Measurements from ENCODE around the gene MTSS2. TPM values are rescaled to one million over a fixed set of nuclear protein-coding genes. Genes with fewer than 3 reads are reported as not detected.

MTSS2 gene
- total RNA-seq, 1 donor = 56.5 TPM

- Histone ChIP-seq H3K36me3 (ENCODE audit: insufficient read depth, low read length) (peaks cover 4% of the 10 kb centered on the region), H3K4me2 (ENCODE audit: insufficient read depth, low read length) (no peak overlapping the region), H3K4me1 (ENCODE audit: insufficient read depth, low read length) (peaks cover 12% of the 10 kb centered on the region), H3K79me2 (ENCODE audit: insufficient read depth, low read length) (peaks cover 5% of the 10 kb centered on the region), H3K27ac (ENCODE audit: low read depth, low read length) (no peak overlapping the region), H2AFZ (ENCODE audit: low read length) (no peak overlapping the region), H3K27me3 (ENCODE audit: insufficient read depth, low read length) (no peaks in the 10 kb centered on the region), H4K20me1 (ENCODE audit: insufficient read depth, low read length) (no peaks in the 10 kb centered on the region), H3K4me3 (ENCODE audit: insufficient read depth, low read length) (no peak overlapping the region), H3K9me3 (ENCODE audit: low read depth, low read length) (no peaks in the 10 kb centered on the region)
- DNase-seq (ENCODE audit: insufficient read length, low spot score, missing footprints) = no peak
- TF ChIP-seq CTCF (IDR thresholded peaks at IDR 0.05; ENCODE audit: extremely low read depth, low read depth, low read length) = no peak
Observed at GRCh38 chr16:70720425-70721201, 34.8 kb upstream of the MTSS2 start.

GRCh38 chr16:70717065-70717464 is 31.2 kb upstream of the MTSS2 start:
- Histone ChIP-seq H4K20me1 (ENCODE audit: insufficient read depth, low read length) (no peaks in the 10 kb centered on the region), H3K27me3 (ENCODE audit: insufficient read depth, low read length) (no peaks in the 10 kb centered on the region), H3K9me3 (ENCODE audit: low read depth, low read length) (no peaks in the 10 kb centered on the region), H3K4me1 (ENCODE audit: insufficient read depth, low read length) (peaks cover 38% of the 10 kb centered on the region), H3K27ac (ENCODE audit: low read depth, low read length) (peak overlapping the region; percentile 98), H2AFZ (ENCODE audit: low read length) (no peak overlapping the region), H3K79me2 (ENCODE audit: insufficient read depth, low read length) (peaks cover 13% of the 10 kb centered on the region), H3K4me2 (ENCODE audit: insufficient read depth, low read length) (no peak overlapping the region), H3K36me3 (ENCODE audit: insufficient read depth, low read length) (peaks cover 4% of the 10 kb centered on the region), H3K4me3 (ENCODE audit: insufficient read depth, low read length) (no peak overlapping the region)
- TF ChIP-seq CTCF (IDR thresholded peaks at IDR 0.05; ENCODE audit: extremely low read depth, low read depth, low read length) = no peak
- DNase-seq (ENCODE audit: insufficient read length, low spot score, missing footprints) = no peak

- DNase-seq (ENCODE audit: insufficient read length, low spot score, missing footprints) = no peak
- Histone ChIP-seq H3K36me3 (ENCODE audit: insufficient read depth, low read length) (peaks cover 4% of the 10 kb centered on the region), H3K27me3 (ENCODE audit: insufficient read depth, low read length) (no peaks in the 10 kb centered on the region), H3K79me2 (ENCODE audit: insufficient read depth, low read length) (peaks cover 13% of the 10 kb centered on the region), H4K20me1 (ENCODE audit: insufficient read depth, low read length) (no peaks in the 10 kb centered on the region), H3K4me3 (ENCODE audit: insufficient read depth, low read length) (peak overlapping the region; percentile 31), H3K4me2 (ENCODE audit: insufficient read depth, low read length) (peak overlapping the region; percentile 78), H3K4me1 (ENCODE audit: insufficient read depth, low read length) (peaks cover 38% of the 10 kb centered on the region), H3K27ac (ENCODE audit: low read depth, low read length) (peak overlapping the region; percentile 98), H2AFZ (ENCODE audit: low read length) (peak overlapping the region; percentile 33), H3K9me3 (ENCODE audit: low read depth, low read length) (no peaks in the 10 kb centered on the region)
- no peak for TF ChIP-seq CTCF (IDR thresholded peaks at IDR 0.05; ENCODE audit: extremely low read depth, low read depth, low read length)
Observed at GRCh38 chr16:70715860-70716357, 30.1 kb upstream of the MTSS2 start.

- TF ChIP-seq CTCF (IDR thresholded peaks at IDR 0.05; ENCODE audit: extremely low read depth, low read depth, low read length) = no peak
- Histone ChIP-seq H2AFZ (ENCODE audit: low read length) (peak overlapping the region; percentile 33), H3K79me2 (ENCODE audit: insufficient read depth, low read length) (peaks cover 13% of the 10 kb centered on the region), H3K27ac (ENCODE audit: low read depth, low read length) (peak overlapping the region; percentile 98), H3K36me3 (ENCODE audit: insufficient read depth, low read length) (peaks cover 4% of the 10 kb centered on the region), H4K20me1 (ENCODE audit: insufficient read depth, low read length) (no peaks in the 10 kb centered on the region), H3K4me1 (ENCODE audit: insufficient read depth, low read length) (peaks cover 38% of the 10 kb centered on the region), H3K27me3 (ENCODE audit: insufficient read depth, low read length) (no peaks in the 10 kb centered on the region), H3K4me2 (ENCODE audit: insufficient read depth, low read length) (peak overlapping the region; percentile 78), H3K9me3 (ENCODE audit: low read depth, low read length) (no peaks in the 10 kb centered on the region), H3K4me3 (ENCODE audit: insufficient read depth, low read length) (peak overlapping the region; percentile 36)
- DNase-seq (ENCODE audit: insufficient read length, low spot score, missing footprints) = peak; percentile 99
Observed at GRCh38 chr16:70715055-70715858, 29.4 kb upstream of the MTSS2 start.

Data from osteoblast (primary cell).